ENCODE data around the gene SEPTIN10.
"Not testable (repeated sequence)": the region's sequence is repeated elsewhere in the genome, so short reads cannot be mapped to it uniquely, and the experiment has no call there.

Gene SEPTIN10

DNA sequence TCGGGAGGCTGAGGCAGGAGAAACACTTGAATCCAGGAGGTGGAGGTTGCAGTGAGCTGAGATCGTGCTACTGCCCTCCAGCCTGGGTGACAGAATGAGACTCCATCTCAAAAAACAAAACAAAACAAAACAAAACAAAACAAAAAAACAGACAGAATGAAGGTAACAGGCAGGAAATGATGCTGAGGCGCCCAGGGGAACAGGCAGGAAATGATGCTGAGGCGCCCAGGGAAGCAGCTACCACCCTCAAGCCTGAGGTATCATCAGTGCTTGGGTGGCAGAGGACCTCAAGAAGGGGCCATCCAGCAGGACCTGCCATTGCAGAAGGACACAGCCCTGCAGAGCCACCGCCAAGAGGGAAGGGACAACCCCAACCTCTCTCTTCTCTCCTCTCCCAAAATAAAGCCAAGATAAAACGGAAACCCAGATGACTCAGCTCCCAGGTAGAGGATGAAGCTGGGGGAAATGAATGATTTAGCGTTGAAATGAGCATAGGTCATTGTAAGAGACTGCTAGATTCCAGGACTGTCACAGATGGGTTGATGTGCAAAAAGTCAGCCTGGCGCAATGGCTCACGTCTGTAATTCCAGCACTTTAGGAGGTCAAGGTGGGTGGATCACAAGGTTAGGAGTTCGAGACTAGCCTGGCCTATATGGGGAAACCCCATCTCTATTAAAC lies 19.7 kb upstream of the SEPTIN10 start:
- no peak for DNase-seq

GRCh38 chr2:109632158-109632789 lies 18.5 kb upstream of the SEPTIN10 start:
- no peak for DNase-seq

DNA sequence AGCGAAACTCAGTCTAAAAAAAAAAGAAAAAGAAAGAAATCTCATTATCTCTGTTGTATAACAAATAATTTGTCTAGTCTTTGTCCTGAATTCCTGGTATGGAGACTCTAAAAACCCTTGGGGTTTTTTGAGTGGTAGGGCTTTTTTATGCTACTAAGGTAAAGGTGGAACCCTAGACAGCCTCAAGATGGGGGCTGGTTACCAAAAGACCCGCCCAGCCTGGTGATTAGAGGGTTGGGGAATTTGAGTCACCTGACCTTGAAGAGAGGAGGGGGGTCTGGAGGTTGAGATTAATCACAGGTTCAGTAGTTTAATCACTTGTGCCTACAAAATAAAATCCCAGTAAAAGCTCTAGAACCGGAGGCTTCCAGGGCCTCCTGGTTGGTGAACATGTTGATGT lies 18.0 kb upstream of the SEPTIN10 start:
- DNase-seq = no peak

DNA sequence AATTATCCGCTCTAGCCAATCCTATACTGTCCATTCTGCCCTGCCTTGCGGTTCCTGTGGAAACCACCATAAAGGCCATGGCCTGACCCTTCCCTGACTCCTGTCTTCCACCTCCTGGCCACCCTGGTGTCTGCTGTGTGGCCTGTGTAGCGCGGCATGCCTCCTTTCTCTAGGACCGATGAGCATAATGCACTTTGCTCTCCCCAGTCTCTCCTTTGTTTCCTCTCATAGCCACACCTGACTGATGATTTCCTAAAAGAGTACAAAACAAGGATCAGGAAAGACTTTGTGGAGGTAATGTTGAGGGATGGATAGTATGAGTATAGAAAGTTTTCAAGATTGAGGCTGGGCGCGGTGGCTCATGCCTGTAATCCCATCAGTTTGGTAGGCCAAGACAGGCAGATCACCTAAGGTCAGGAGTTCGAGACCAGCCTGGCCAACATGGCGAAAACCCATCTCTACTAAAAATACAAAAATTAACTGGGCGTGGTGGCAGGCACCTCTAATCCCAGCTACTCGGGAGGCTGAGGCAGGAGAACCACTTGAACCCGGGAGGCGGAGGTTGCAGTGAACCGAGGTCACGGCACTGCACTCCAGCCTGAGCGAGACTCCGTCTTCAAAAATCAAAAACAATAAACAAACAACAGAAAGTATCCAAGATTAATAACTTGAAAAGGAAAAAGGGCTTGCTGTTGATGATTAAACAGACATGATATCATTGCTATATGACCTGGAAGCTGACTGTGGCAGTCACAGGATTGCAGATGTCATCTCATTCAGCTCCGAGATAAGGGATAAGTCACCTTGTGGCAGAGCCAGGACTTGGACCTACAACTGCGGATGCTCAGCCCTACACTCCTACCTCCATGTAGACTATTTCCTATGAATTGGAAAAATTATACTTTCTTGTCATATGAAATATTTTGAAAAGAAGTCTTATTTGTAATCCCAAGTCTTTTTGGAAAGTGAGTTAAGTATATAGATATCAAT lies 17.0 kb upstream of the SEPTIN10 start:
- DNase-seq = no peak

DNA sequence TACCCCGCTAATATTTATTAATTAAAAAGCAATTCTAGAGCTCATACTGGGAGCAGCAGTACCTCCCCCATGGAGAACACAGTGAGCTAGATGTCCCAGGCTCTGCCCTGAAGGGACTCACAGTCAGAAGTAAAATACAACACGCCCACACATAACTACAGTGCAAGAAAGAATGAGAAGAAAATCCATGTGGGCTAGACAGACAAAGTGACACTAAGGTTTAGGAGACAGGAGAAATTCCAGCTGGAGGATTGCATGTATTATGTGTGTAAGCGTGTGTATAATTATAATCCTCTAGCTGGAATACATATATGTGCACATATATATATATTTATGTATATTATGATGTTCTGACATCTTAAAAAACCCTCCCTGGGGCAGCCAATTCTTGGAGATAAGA lies 16.1 kb upstream of the SEPTIN10 start:
- no peak for DNase-seq

GRCh38 chr2:109628321-109628720 lies 14.6 kb upstream of the SEPTIN10 start:
- DNase-seq = not testable (repeated sequence)

DNA sequence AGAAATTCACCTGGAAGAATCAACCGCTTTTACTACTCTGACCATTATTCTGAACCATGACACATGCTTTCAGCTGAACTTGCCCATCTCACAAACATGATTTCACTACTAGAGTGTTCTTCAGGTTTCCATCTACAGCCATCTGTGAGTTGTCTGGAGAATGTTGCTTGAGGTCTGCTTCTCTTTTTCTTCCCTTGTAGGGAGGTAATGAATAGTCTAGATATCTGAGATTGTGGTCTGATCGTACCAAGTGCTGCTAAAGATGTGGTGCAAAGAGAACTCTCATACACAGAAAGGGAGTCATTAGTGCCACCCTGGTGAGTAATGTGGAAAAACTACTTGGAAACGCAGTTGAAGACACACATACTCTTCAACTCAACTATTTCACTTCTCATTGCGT lies 10.6 kb upstream of the SEPTIN10 start:
- no peak for DNase-seq

DNA sequence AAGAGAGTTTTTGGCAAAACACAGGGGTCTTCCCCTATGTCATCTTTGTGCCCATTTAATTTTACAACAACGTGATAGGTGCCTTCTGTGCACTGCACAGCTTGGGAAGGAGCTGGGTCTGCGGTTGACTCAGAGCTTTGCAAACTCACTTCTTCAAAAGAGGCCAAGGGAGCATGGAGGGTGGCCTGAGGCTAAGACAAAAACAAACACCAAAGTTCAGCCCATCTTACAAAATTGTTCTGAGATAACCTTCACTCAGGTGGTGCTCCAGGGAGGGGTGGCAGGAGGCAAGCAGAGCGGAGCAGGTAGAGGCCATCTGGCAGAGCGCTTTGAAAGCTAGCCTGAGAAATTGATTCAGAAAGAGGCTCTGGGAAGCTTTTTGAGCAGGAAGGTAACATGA lies 10.2 kb upstream of the SEPTIN10 start:
- no peak for DNase-seq

DNA sequence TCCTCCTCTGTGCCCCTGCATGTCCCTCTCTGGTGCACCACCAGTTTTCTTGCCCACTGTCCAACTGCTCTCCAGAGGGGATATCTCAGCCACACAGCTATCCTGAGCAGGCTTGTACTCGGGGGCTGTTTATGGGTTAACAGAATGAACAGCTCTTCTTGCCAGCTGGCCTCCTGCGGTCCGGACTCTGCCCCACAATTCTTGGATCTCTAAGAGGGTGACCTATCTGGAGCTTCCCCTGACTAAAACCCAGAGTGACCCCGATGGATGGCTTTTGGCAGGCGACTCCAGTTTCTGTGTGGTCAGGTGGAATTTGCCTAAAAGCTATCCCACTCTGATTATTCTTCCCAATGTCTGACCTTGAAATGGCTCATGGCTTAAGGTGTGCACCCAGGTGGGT lies 9.5 kb upstream of the SEPTIN10 start:
- no peak for DNase-seq

GRCh38 chr2:109619032-109619615 lies 5.4 kb upstream of the SEPTIN10 start:
- no peak for DNase-seq

DNA sequence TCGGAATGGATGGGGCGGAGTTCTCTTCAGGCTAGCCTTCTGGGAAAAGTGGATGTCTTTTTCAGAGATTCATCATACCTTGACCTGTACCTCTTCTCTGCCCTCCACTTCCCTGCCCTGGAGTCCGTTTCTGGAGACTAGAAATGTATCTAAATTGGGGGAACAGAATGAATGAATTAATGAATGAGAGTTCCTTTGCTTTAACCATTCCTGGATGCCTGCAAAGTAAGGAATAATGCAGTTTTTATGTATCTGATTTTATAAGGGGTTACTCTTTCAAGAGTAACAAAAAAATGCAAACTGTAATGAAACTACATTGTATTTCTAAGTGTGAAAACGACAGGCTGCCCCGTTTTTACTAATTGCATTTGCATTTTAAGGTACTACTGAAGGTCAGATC lies 2.4 kb upstream of the SEPTIN10 start:
- DNase-seq = no peak

- no peak for DNase-seq
Observed at GRCh38 chr2:109615637-109616144, 1.9 kb upstream of the SEPTIN10 start.

GRCh38 chr2:109614715-109615636 lies 1.2 kb upstream of the SEPTIN10 start:
- no peak for DNase-seq

DNA sequence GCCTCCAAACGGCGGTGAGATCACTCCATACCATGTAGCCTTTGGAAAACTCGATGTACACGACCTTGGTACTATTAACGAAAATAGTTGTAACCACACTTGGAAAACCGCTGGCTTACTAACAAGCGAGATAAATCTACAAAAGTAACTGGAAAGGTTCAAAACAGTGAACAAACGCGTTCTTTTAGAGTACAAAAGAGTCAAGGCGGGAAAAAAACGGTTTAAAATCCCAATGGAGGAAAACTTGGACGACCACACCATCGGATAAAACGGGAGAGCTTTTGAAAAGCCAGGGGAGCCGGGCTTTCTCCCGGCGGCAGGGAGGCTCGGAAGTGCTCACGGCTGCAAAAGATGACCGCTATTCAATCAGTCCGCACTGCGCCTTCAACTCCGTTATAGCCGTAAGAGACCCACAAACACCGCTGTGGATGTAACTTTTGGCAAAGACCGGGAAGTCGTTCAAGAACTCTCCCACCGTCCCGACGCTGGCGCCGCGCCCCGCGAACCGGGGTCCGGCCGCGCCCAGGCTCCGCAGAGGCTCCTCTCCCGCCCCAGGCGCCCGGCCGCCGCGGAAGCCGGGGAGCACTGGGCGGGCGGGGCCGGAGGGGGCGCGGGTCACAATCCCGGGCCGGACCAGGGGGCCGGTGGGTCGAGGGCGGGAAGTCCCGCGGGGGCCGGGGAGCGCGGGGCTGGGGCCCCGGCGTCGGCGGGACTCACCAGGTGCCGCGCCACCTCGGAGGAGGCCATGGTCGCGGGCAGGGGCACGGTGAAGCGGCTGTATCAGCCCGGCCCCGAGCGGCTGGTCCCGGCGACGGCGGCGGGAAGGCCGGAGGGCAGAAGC lies 465 bp downstream of the SEPTIN10 start:
- peak; percentile 66 for DNase-seq

DNA sequence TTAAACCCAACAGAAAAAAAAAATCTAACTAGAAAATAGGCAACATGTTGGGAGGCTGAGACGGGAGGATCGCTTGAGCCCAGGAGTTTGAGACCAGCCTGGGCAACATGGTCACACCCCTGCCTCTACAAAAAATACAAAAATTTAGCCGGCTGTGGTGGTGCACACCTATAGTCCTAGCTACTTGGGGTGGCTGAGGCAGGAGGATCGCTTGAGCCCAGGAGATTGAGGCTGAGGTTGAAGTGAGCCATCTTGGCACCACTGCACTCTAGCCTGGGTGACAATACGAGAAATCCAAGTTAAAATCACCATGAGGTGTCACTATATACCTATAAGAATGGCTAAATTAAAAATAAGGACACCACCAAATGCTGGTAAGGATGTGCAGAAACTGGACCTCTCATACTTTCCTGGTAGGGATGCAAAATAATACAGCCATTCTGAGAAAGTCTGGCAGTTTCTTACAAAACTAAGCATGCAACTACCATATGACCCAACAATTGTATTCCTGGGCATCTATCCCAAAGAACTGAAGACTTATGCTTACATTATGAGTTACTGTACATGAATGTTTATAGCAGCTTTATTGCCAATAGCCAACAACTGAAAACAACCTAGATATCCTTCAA lies 2.2 kb downstream of the SEPTIN10 start:
- DNase-seq = peak; percentile 84

DNA sequence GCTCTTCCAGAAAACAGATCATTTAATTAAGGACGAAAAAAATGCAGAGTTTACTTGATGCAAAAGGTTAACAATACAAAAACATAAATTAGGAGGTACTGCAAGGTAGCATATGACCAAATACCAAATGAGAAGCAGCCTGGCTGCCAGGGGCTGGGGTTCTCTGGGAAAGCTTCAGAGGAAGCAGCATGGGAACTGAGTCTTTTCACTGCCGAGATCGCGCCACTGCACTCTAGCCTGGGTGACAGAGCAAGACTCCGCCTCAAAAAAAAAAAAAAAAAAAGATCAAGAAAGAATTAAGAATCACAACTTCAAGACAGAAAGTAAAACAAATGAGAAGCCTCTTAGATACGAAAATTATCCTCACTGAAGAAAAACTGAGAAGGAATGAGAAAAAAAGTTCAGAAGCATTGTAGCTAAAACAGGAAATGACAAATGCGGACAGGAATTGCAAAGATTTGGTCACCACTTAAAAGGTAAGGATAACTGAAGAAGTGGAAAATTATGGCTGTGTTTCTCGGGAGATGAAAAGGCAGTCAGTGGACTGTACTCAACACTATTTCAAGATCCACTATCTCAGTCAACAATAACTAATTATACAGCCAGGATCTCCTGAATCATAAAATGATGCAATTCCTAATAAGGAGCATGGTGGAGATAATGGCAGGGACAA lies 4.3 kb downstream of the SEPTIN10 start:
- peak; percentile 87 for DNase-seq

DNA sequence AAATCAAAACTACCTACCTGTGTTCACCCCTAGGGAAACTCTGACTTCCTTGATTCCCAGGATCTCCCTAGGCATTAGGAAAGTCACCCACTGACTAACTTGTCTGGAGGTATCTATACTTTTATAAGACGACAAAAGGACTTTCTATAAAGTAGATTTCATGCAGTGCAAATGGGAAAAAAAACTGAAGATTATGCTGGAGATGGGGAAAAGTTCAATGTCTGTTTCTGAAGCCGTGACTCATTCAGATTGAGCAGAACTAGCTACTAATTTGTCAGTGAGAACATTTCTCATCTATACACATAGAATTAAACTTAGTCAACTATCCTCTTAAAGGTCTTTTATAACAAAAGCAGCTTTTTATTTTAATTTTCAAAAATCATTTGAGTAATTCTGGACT lies 6.0 kb downstream of the SEPTIN10 start:
- DNase-seq = peak; percentile 36

- peak; percentile 53 for DNase-seq
Observed at GRCh38 chr2:109604597-109604996, 9.2 kb downstream of the SEPTIN10 start.

- no peak for DNase-seq
Observed at GRCh38 chr2:109602617-109603188, 11.1 kb downstream of the SEPTIN10 start.
